Naive thymus-derived CD4-positive, alpha-beta T cell (primary cell): Measurements from ENCODE around the gene AMBP. TPM values are rescaled to one million over a fixed set of nuclear protein-coding genes. Genes with fewer than 3 reads are reported as not detected.

Source experiments
- ATAC-seq: fragments of 150-1000 bp; cut with Tn5 transposase; 2 replicates; pipeline ENCODE4 v1.10.0; 2021; ENCODE audit warnings: mild to moderate bottlenecking, moderate library complexity
- CTCF ChIA-PET: fragments of 350-600 bp; sonication (Branson Sonifier 250); formaldehyde crosslinking; loops from one replicate; lab custom pipeline; 2021; ENCODE audit warnings: antibody characterized with exemption; lab: Charles Lee
- POLR2A ChIA-PET: fragments of 350-600 bp; sonication (Branson Sonifier 250); formaldehyde crosslinking; loops from one replicate; lab custom pipeline; 2021; ENCODE audit warnings: antibody characterized with exemption, inconsistent platforms; lab: Charles Lee
- DNase-seq, 9 donors: peaks; one replicate each; pipeline versions ENCODE4 v3.0.0 to v3.0.0-alpha.2; 2020 to 2022; ENCODE audit warnings: mixed read lengths in 1 of 9
- H3K27ac ChIP-seq: one replicate; pipeline ENCODE4 v1.7.0; 2013; ENCODE audit warnings: mild to moderate bottlenecking, low read depth, low read length, moderate library complexity
- H3K27me3 ChIP-seq, 2 donors: one replicate each; pipeline ENCODE4 v1.7.0; 2013; ENCODE audit warnings: low read length in 2 of 2, mild to moderate bottlenecking in 2 of 2, moderate library complexity in 2 of 2; ENCODE audit not compliant: control insufficient read depth in 2 of 2, insufficient read depth in 2 of 2
- H3K36me3 ChIP-seq, 3 experiments: 1 replicate in 2 of 3; 2 replicates in 1 of 3; pipeline ENCODE4 v1.7.0; 2013; ENCODE audit warnings: low read length in 3 of 3, mild to moderate bottlenecking in 3 of 3, moderate library complexity in 1 of 3; ENCODE audit not compliant: insufficient read depth in 3 of 3, control insufficient read depth in 2 of 3
- H3K4me1 ChIP-seq, 2 donors: one replicate each; pipeline ENCODE4 v1.7.0; 2013; ENCODE audit warnings: low read length in 2 of 2, mild to moderate bottlenecking in 2 of 2, moderate library complexity in 1 of 2; ENCODE audit not compliant: control insufficient read depth in 2 of 2, insufficient read depth in 2 of 2
- H3K4me3 ChIP-seq: 2 replicates; pipeline ENCODE4 v1.7.0; 2013; ENCODE audit warnings: mild to moderate bottlenecking, low read length
- H3K9me3 ChIP-seq, 3 experiments: 1 replicate in 2 of 3; 2 replicates in 1 of 3; pipeline ENCODE4 v1.7.0; 2013; ENCODE audit warnings: low read length in 3 of 3; ENCODE audit not compliant: control insufficient read depth in 2 of 3
- H3K27ac Mint-ChIP-seq, 9 donors: one replicate each; pipeline ENCODE4 v1.8.0; 2020 to 2022; ENCODE audit warnings: mixed read lengths in 9 of 9, mild to moderate bottlenecking in 8 of 9, moderate library complexity in 5 of 9, inconsistent platforms in 2 of 9
- H3K27me3 Mint-ChIP-seq, 5 donors: one replicate each; pipeline ENCODE4 v1.8.0; 2021 to 2022; ENCODE audit warnings: mixed read lengths in 5 of 5, mild to moderate bottlenecking in 1 of 5
- H3K36me3 Mint-ChIP-seq, 5 donors: one replicate each; pipeline ENCODE4 v1.8.0; 2020 to 2022; ENCODE audit warnings: mixed read lengths in 5 of 5, mild to moderate bottlenecking in 3 of 5, inconsistent platforms in 1 of 5
- H3K4me1 Mint-ChIP-seq, 7 donors: one replicate each; pipeline ENCODE4 v1.8.0; 2020 to 2022; ENCODE audit warnings: mixed read lengths in 7 of 7, mild to moderate bottlenecking in 3 of 7, inconsistent platforms in 1 of 7
- H3K4me3 Mint-ChIP-seq, 10 donors: one replicate each; pipeline ENCODE4 v1.8.0; 2020 to 2022; ENCODE audit warnings: mild to moderate bottlenecking in 10 of 10, mixed read lengths in 10 of 10, moderate library complexity in 6 of 10, inconsistent platforms in 2 of 10
- H3K9me3 Mint-ChIP-seq, 11 donors: one replicate each; pipeline ENCODE4 v1.8.0; 2020 to 2022; ENCODE audit warnings: mixed read lengths in 11 of 11, mild to moderate bottlenecking in 4 of 11, inconsistent platforms in 1 of 11, moderate library complexity in 1 of 11
- intact Hi-C, 2 donors: fragments of 100-400 bp; cut with micrococcal nuclease; formaldehyde crosslinking; loops; one replicate each; pipeline ENCODE4 v1.15.1; 2023
- polyA plus RNA-seq, 2 donors: library from polyadenylated mRNA; unstranded; fragments of 300-500 nt; fragmentation: Illumina TruSeq; gene quantifications; one replicate each; pipeline ENCODE4 v1.2.3, GENCODE V29; 2021
- total RNA-seq, 6 experiments: library from RNA in 5 of 6; stranded (reverse) in 5 of 6; gene quantifications; 1 replicate in 5 of 6; 2 replicates in 1 of 6; pipeline ENCODE4 v1.2.3 and lab custom pipeline; 2021 to 2026

AMBP gene
- total and polyA plus RNA-seq, 7 experiments from 2014 or later, result not detected

GRCh38 chr9:114057161-114057885 lies 20.8 kb downstream of the AMBP start:
- no peaks in the 10 kb centered on the region for H3K36me3 ChIP-seq
- ATAC-seq (no peak), DNase-seq (no peak)
- no peaks in the 10 kb centered on the region for H3K4me1 Mint-ChIP-seq
- POLR2A ChIA-PET, result no interaction called here
- peaks cover 0 to 2% (median 0%) of the 10 kb centered on the region in 11 donors for H3K9me3 Mint-ChIP-seq
- no peak overlapping the region for H3K27ac ChIP-seq
- H3K27ac Mint-ChIP-seq, result no peak overlapping the region
- no peaks in the 10 kb centered on the region for H3K4me1 ChIP-seq
- H3K9me3 ChIP-seq, result no peaks in the 10 kb centered on the region
- no peaks in the 10 kb centered on the region for H3K36me3 Mint-ChIP-seq
- H3K4me3 Mint-ChIP-seq, result no peak overlapping the region
- CTCF ChIA-PET, result no interaction called here
- H3K27me3 Mint-ChIP-seq, result peaks cover 0 to 18% (median 7%) of the 10 kb centered on the region in 5 donors
- H3K4me3 ChIP-seq, result no peak overlapping the region
- intact Hi-C loops, result no loop called here
- peaks cover 0 to 3% of the 10 kb centered on the region in 2 donors for H3K27me3 ChIP-seq

GRCh38 chr9:114056527-114056926 lies 21.6 kb downstream of the AMBP start:
- DNase-seq (peak in 1 of 9 donors; percentile 7), ATAC-seq (no peak)
- Mint-ChIP-seq H3K4me3 (no peak overlapping the region), H3K9me3 (peaks cover 0 to 2% (median 0%) of the 10 kb centered on the region in 11 donors), H3K36me3 (no peaks in the 10 kb centered on the region), H3K27ac (no peak overlapping the region), H3K27me3 (peaks cover 0 to 12% (median 0%) of the 10 kb centered on the region in 5 donors), H3K4me1 (no peaks in the 10 kb centered on the region)
- no peaks in the 10 kb centered on the region for H3K4me1 ChIP-seq
- no peaks in the 10 kb centered on the region for H3K27me3 ChIP-seq
- no peaks in the 10 kb centered on the region for H3K9me3 ChIP-seq
- POLR2A ChIA-PET, result no interaction called here
- CTCF ChIA-PET, result no interaction called here
- H3K36me3 ChIP-seq, result no peaks in the 10 kb centered on the region
- H3K4me3 ChIP-seq, result no peak overlapping the region
- no peak overlapping the region for H3K27ac ChIP-seq
- intact Hi-C loops, result no loop called here

- H3K27me3 ChIP-seq, result no peaks in the 10 kb centered on the region
- no peak overlapping the region for H3K27ac ChIP-seq
- peaks cover 0 to 12% (median 0%) of the 10 kb centered on the region in 5 donors for H3K27me3 Mint-ChIP-seq
- H3K4me3 ChIP-seq, result no peak overlapping the region
- H3K9me3 Mint-ChIP-seq, result peaks cover 0 to 2% (median 0%) of the 10 kb centered on the region in 11 donors
- intact Hi-C loops, result no loop called here
- ChIA-PET POLR2A (no interaction called here), CTCF (no interaction called here)
- ATAC-seq, result no peak
- no peak for DNase-seq
- no peaks in the 10 kb centered on the region for H3K4me1 Mint-ChIP-seq
- H3K4me1 ChIP-seq, result no peaks in the 10 kb centered on the region
- no peaks in the 10 kb centered on the region for H3K36me3 ChIP-seq
- no peaks in the 10 kb centered on the region for H3K36me3 Mint-ChIP-seq
- H3K9me3 ChIP-seq, result no peaks in the 10 kb centered on the region
- H3K4me3 Mint-ChIP-seq, result no peak overlapping the region
- no peak overlapping the region for H3K27ac Mint-ChIP-seq
Measured at GRCh38 chr9:114055894-114056293, 22.2 kb downstream of the AMBP start.

- H3K27ac ChIP-seq, result no peak overlapping the region
- Mint-ChIP-seq H3K27me3 (peaks cover 0 to 4% (median 0%) of the 10 kb centered on the region in 5 donors), H3K36me3 (no peaks in the 10 kb centered on the region), H3K4me3 (no peak overlapping the region), H3K9me3 (no peaks in the 10 kb centered on the region), H3K4me1 (no peaks in the 10 kb centered on the region), H3K27ac (no peak overlapping the region)
- H3K36me3 ChIP-seq, result no peaks in the 10 kb centered on the region
- no peaks in the 10 kb centered on the region for H3K4me1 ChIP-seq
- POLR2A ChIA-PET, result no interaction called here
- H3K9me3 ChIP-seq, result no peaks in the 10 kb centered on the region
- ATAC-seq (no peak), DNase-seq (peak in 1 of 9 donors; percentile 16)
- no peaks in the 10 kb centered on the region for H3K27me3 ChIP-seq
- CTCF ChIA-PET, result no interaction called here
- intact Hi-C loops, result no loop called here
- H3K4me3 ChIP-seq, result no peak overlapping the region
Measured at GRCh38 chr9:114055061-114055460, 23.0 kb downstream of the AMBP start.

DNA sequence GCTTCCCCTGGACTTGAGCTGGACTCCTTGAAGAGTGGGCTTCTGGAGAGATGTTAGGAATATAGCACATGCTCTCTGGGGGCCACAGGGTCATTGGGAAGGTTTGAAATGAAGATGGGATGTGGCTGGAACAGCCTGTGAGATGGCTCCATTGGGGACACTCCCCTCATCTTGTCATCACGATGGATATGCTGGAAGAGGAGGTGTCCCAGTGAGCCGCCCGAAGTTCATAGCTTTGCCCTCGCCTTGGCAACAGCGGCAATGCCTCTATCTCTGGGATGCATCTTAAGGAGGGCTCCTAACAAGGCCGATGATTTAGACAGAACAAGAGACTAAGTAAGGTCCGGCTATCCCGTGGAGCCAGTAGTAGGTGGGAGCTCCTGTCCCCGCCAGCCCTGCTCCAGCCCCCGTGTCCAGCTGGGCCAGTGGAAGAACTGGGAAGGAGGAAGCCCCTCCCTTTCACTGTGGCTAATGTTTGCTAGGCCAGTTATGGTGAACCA lies 23.9 kb downstream of the AMBP start:
- no peaks in the 10 kb centered on the region for H3K9me3 ChIP-seq
- Mint-ChIP-seq H3K27ac (no peak overlapping the region), H3K4me1 (no peaks in the 10 kb centered on the region), H3K36me3 (peaks cover 0 to 3% (median 0%) of the 10 kb centered on the region in 5 donors), H3K27me3 (no peaks in the 10 kb centered on the region), H3K9me3 (no peaks in the 10 kb centered on the region), H3K4me3 (no peak overlapping the region)
- DNase-seq (peak in 1 of 9 donors; percentile 3), ATAC-seq (no peak)
- ChIA-PET CTCF (no interaction called here), POLR2A (no interaction called here)
- H3K4me3 ChIP-seq, result no peak overlapping the region
- no peaks in the 10 kb centered on the region for H3K36me3 ChIP-seq
- no peak overlapping the region for H3K27ac ChIP-seq
- intact Hi-C loops, result no loop called here
- no peaks in the 10 kb centered on the region for H3K4me1 ChIP-seq
- no peaks in the 10 kb centered on the region for H3K27me3 ChIP-seq

DNA sequence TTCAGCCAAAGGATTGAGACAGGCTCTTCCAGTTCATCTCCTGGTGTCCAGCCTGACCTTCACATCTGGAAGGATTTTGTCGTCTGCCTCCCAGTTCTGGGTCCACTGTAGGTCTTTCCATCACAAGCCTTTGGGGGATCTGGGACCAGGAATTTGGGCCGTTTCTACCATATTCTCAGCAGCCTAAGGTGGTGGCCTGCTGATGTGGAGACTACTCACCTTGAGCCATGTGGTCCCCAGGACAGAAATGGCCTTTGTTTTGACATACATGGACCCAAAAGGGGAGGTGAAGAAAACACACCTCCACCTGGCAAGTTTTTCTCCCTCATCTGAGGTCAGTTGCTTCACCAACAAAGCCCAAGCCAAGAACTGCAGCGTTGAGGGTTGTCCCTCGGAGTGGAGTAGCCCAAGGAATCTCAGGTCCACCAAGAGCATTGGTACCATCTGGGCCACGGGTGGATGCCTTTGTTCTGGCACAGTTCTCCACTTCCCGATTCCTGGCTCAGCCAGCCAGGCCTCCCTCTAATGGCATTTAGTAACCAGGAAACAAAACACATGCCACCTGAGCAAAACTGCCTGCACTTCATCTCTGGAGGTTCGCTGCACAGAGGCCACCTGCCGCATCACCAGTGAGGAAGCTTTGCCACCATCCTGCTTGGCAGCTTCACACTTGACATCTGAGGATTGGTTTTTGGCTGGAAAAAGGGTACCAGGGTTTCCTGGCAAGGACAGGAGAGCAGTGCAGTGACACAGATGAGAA lies 24.7 kb downstream of the AMBP start:
- POLR2A ChIA-PET, result no interaction called here
- peak in 1 of 9 donors; percentile 9 for DNase-seq
- peaks cover 0 to 3% (median 0%) of the 10 kb centered on the region in 5 donors for H3K36me3 Mint-ChIP-seq

More for the DNA sequence above, 24.7 kb downstream of the AMBP start:
- H3K27me3 Mint-ChIP-seq, result peaks cover 0 to under 1% (median 0%) of the 10 kb centered on the region in 5 donors
- Histone ChIP-seq H3K4me3 (no peak overlapping the region), H3K4me1 (no peaks in the 10 kb centered on the region), H3K9me3 (no peaks in the 10 kb centered on the region), H3K36me3 (no peaks in the 10 kb centered on the region), H3K27ac (no peak overlapping the region), H3K27me3 (no peaks in the 10 kb centered on the region)
- H3K27ac Mint-ChIP-seq, result no peak overlapping the region
- H3K4me3 Mint-ChIP-seq, result no peak overlapping the region
- intact Hi-C loops, result no loop called here
- no peaks in the 10 kb centered on the region for H3K9me3 Mint-ChIP-seq
- H3K4me1 Mint-ChIP-seq, result no peaks in the 10 kb centered on the region
- no peak for ATAC-seq
- CTCF ChIA-PET, result no interaction called here
